OCI-LY3 (cell line): ENCODE results near the gene TSC1.

Source experiments
- CTCF ChIP-seq: fragments of 200-600, 300-600 bp; sonication (generic); IDR thresholded peaks from 2 replicates; pipeline ENCODE4 v1.5.1; 2014; ENCODE audit warnings: antibody characterized with exemption, low read length, low read depth
- EZH2phosphoT487 ChIP-seq: fragments of 200-600 bp; shearing (Covaris generic); IDR thresholded peaks from 2 replicates; pipeline ENCODE4 v1.6.1; 2018; ENCODE audit warnings: antibody characterized with exemption, mixed run types, low read depth

- no peak for TF ChIP-seq CTCF
- no peak for TF ChIP-seq EZH2phosphoT487
Measured at GRCh38 chr9:132864277-132864676, 80.1 kb downstream of the TSC1 start.
